ENCODE results near the gene CRABP2.

CRABP2 gene

DNA sequence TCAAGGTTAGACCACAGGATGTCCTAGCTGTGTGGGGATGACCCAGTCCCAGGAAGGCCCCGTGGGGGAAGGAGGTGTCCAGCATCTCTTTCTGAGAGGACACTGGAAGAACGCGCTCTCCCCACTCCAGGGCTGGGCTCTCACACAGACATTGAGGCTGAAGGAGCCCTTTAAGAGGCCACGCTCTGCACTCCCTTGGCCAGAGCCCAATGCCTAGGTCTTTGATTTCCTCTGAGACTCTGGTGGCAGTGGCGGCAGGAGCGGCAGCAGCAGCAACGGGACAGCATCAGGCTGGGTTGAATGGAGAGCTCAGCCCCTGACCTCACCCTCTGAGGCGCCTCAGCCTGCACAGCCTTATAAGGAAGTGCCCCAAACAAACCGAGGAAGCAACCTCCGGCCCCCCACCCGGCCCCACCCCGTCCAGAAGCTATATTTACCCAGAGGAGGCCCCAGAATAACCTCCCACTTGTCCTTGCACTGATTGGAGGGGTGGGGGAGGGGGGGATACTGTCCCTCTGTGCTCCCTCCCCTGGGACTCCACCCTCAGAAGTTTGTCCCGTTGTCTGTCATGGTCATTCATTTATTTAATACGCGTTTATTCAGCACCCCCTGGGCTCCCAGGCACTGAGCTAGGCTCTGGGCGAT is 40.5 kb downstream of the CRABP2 start:
- no peak overlapping the region for H3K4me3 ChIP-seq (ENCODE audit: control insufficient read depth, low read depth, low read length)
- no peak for DNase-seq (ENCODE audit: low read depth)
- TF ChIP-seq, protein P1, sequence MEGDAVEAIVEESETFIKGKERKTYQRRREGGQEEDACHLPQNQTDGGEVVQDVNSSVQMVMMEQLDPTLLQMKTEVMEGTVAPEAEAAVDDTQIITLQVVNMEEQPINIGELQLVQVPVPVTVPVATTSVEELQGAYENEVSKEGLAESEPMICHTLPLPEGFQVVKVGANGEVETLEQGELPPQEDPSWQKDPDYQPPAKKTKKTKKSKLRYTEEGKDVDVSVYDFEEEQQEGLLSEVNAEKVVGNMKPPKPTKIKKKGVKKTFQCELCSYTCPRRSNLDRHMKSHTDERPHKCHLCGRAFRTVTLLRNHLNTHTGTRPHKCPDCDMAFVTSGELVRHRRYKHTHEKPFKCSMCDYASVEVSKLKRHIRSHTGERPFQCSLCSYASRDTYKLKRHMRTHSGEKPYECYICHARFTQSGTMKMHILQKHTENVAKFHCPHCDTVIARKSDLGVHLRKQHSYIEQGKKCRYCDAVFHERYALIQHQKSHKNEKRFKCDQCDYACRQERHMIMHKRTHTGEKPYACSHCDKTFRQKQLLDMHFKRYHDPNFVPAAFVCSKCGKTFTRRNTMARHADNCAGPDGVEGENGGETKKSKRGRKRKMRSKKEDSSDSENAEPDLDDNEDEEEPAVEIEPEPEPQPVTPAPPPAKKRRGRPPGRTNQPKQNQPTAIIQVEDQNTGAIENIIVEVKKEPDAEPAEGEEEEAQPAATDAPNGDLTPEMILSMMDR (conservative IDR thresholded peaks at IDR 0.05; ENCODE audit: control insufficient read depth, insufficient read depth, low read depth, low read length), result no peak

DNA sequence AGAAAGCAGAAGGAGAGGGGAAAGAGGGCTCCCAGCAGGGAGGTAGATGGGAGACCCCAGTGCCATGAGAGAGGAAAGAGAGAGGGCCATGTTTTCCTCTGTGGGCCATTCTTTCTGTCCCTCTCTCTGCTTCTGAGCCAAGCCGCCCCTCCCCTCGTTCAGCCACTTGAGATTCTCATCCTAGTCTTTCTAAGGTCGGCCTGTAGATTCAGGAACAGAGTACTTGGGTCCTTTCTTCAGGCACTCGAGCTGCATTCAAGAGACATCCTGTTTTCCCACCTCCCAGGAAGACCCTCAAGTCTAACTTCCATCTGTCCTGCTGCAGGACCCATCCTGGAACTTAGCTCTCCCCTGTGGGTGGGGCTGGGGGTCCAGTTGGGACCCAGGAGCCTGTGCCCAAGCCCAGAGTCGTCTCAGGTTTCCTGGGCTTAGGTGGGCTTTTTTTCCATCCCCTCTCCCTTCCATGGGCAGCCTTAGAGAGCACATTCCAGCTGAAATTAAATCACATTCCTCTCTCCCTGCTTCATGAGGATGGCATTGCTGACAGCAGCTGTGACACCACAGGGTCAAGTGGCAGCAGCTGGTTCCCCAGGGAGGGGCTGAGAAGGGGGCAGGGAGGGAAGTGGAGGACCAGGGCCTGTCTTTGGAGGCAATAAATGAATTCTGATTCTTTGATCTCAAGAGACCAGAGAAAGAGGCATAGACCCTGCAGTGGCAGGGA is 41.2 kb downstream of the CRABP2 start:
- DNase-seq (ENCODE audit: low read depth), result no peak
- H3K4me3 ChIP-seq (ENCODE audit: control insufficient read depth, low read depth, low read length), result no peak overlapping the region
- TF ChIP-seq, protein P1 (conservative IDR thresholded peaks at IDR 0.05; ENCODE audit: control insufficient read depth, insufficient read depth, low read depth, low read length), result no peak

DNA sequence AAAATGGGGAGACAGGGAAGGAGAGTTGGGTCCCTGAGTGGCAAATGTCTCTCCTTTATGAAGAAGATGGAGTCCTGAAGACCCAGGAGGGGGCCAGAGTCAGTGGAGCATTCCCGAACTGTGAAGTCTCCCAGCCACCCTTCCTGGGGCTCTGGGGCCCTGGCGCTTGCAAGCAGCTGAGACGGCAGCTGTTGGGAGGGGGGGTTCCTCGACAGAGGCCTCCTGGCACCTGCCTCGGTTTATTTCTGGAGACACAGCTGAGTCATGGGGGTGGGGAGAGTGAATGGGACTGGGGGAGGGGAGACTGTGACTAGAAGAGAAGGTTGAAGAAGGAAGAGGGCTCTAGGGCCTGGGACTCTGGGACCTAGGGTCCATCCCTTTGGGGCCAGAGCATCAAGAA is 42.2 kb downstream of the CRABP2 start:
- DNase-seq (ENCODE audit: low read depth), result peak; percentile 36
- TF ChIP-seq, protein P1 (conservative IDR thresholded peaks at IDR 0.05; ENCODE audit: control insufficient read depth, insufficient read depth, low read depth, low read length), result no peak
- H3K4me3 ChIP-seq (ENCODE audit: control insufficient read depth, low read depth, low read length), result no peak overlapping the region

- no peak for DNase-seq (ENCODE audit: low read depth)
- TF ChIP-seq, protein P1 (conservative IDR thresholded peaks at IDR 0.05; ENCODE audit: control insufficient read depth, insufficient read depth, low read depth, low read length), result no peak
- no peak overlapping the region for H3K4me3 ChIP-seq (ENCODE audit: control insufficient read depth, low read depth, low read length)
Measured at GRCh38 chr1:156662800-156663055, 42.7 kb downstream of the CRABP2 start.

GRCh38 chr1:156662005-156662799 is 43.2 kb downstream of the CRABP2 start:
- DNase-seq (ENCODE audit: low read depth), result peak; percentile 28
- TF ChIP-seq, protein P1 (conservative IDR thresholded peaks at IDR 0.05; ENCODE audit: control insufficient read depth, insufficient read depth, low read depth, low read length), result no peak
- H3K4me3 ChIP-seq (ENCODE audit: control insufficient read depth, low read depth, low read length), result no peak overlapping the region

GRCh38 chr1:156660752-156661112 is 44.7 kb downstream of the CRABP2 start:
- no peak for DNase-seq (ENCODE audit: low read depth)
- no peak overlapping the region for H3K4me3 ChIP-seq (ENCODE audit: control insufficient read depth, low read depth, low read length)
- TF ChIP-seq, protein P1 (conservative IDR thresholded peaks at IDR 0.05; ENCODE audit: control insufficient read depth, insufficient read depth, low read depth, low read length), result no peak

Measured in fibroblast of mammary gland (primary cell).